Activated B cell treated with CpG ODN at 0.5 μM for 24 hours (primary cell): ENCODE data around the gene AFF4. TPM values are rescaled to one million over a fixed set of nuclear protein-coding genes. Genes with fewer than 3 reads are reported as not detected.

Experiments
- ATAC-seq: fragments of 200-7000 bp; cut with Tn5 transposase; one replicate; pipeline ENCODE4 v1.10.0; 2021; ENCODE audit warnings: low read depth, mild to moderate bottlenecking, moderate library complexity
- CTCF ChIA-PET: fragments of 350-600 bp; sonication (Branson Sonifier 250); formaldehyde crosslinking; loops from one replicate; lab custom pipeline; 2021; ENCODE audit warnings: antibody characterized with exemption; lab: Charles Lee
- POLR2A ChIA-PET: fragments of 350-600 bp; sonication (Branson Sonifier 250); formaldehyde crosslinking; loops from one replicate; lab custom pipeline; 2021; ENCODE audit warnings: antibody characterized with exemption; lab: Charles Lee
- DNase-seq: peaks from one replicate; pipeline ENCODE4 v3.0.0; 2022
- H3K27ac Mint-ChIP-seq: one replicate; pipeline ENCODE4 v1.8.0; 2020; ENCODE audit warnings: mixed read lengths
- H3K27me3 Mint-ChIP-seq: one replicate; pipeline ENCODE4 v1.8.0; 2021; ENCODE audit warnings: mixed read lengths
- H3K36me3 Mint-ChIP-seq: one replicate; pipeline ENCODE4 v1.8.0; 2021; ENCODE audit warnings: low read depth, mixed read lengths
- H3K4me1 Mint-ChIP-seq: one replicate; pipeline ENCODE4 v1.8.0; 2021; ENCODE audit warnings: mixed read lengths
- H3K4me3 Mint-ChIP-seq: one replicate; pipeline ENCODE4 v1.8.0; 2020; ENCODE audit warnings: mild to moderate bottlenecking, mixed read lengths
- H3K9me3 Mint-ChIP-seq: one replicate; pipeline ENCODE4 v1.8.0; 2020; ENCODE audit warnings: mixed read lengths
- CTCF ChIP-seq: fragments of 200-600 bp; IDR thresholded peaks from one replicate; pipeline ENCODE4 v1.8.0; 2022; ENCODE audit warnings: antibody characterized with exemption, mild to moderate bottlenecking
- intact Hi-C: fragments of 100-400 bp; cut with micrococcal nuclease; formaldehyde crosslinking; loops from one replicate; pipeline ENCODE4 v1.15.1; 2024
- total RNA-seq: library from RNA; stranded (reverse); gene quantifications from 2 replicates; pipeline ENCODE4 v1.2.3, GENCODE V29; 2022

Gene AFF4
- total RNA-seq, 1 donor from 2014 or later: 51.8 TPM

DNA sequence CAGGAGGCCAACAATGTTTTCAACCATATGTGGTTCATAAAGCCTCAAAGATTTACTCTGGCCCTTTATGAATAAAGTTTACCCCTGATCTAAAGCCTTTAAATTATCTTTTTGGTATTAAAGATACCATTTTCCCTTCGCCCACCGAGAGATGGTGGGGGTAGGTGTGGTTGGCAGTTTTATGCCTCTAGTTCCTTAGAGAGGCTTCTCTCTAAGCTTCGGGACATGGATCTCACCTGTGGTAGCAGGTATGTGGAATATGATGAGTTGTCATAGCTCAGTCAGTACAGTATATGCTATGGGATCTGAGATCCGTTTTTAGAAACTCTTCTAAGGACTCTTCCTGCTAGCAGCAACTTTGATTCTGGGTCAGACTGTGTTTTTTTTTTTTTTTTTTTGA, 94.7 kb downstream of the AFF4 start:
- intact Hi-C loops: loop anchor here (5.0 kb wide), 1 partner anchor 366 kb away; no protein-coding TSS in a partner anchor
- ChIA-PET CTCF (interaction anchor here (0.7 kb wide), 1 partner anchor 112 kb away, joined by 3 read pairs; no protein-coding TSS in a partner anchor), POLR2A (interaction anchor here (0.7 kb wide), 1 partner anchor 194 kb away, joined by 7 read pairs; no protein-coding TSS in a partner anchor)
- Mint-ChIP-seq H3K4me3 (no peak overlapping the region), H3K4me1 (peaks cover 25% of the 10 kb centered on the region), H3K9me3 (no peaks in the 10 kb centered on the region), H3K27ac (no peak overlapping the region), H3K36me3 (peaks cover 41% of the 10 kb centered on the region), H3K27me3 (no peaks in the 10 kb centered on the region)
- TF ChIP-seq CTCF: no peak
- no peak for DNase-seq
- ATAC-seq: no peak

GRCh38 chr5:132867046-132867451, 96.4 kb downstream of the AFF4 start:
- Mint-ChIP-seq H3K27ac (peak overlapping the region; percentile 98), H3K27me3 (no peaks in the 10 kb centered on the region), H3K4me1 (peaks cover 25% of the 10 kb centered on the region), H3K9me3 (no peaks in the 10 kb centered on the region), H3K4me3 (peak overlapping the region; percentile 99), H3K36me3 (peaks cover 34% of the 10 kb centered on the region)
- ChIA-PET POLR2A (interaction anchor here (0.6 to 1.7 kb wide), 12 partner anchors 16 to 1359 kb away, joined by 3 to 7 read pairs (median 3); partner anchors contain the start of genes AFF4, IRF1, KIF3A and PPP2CA), CTCF (interaction anchor here (1.5 kb wide), 1 partner anchor 366 kb away, joined by 5 read pairs; no protein-coding TSS in a partner anchor)
- TF ChIP-seq CTCF: no peak
- peak; percentile 13 for ATAC-seq
- intact Hi-C loops: loop anchor here (2.0 to 5.0 kb wide), 2 partner anchors 16 to 365 kb away; no protein-coding TSS in a partner anchor
- DNase-seq: no peak

DNA sequence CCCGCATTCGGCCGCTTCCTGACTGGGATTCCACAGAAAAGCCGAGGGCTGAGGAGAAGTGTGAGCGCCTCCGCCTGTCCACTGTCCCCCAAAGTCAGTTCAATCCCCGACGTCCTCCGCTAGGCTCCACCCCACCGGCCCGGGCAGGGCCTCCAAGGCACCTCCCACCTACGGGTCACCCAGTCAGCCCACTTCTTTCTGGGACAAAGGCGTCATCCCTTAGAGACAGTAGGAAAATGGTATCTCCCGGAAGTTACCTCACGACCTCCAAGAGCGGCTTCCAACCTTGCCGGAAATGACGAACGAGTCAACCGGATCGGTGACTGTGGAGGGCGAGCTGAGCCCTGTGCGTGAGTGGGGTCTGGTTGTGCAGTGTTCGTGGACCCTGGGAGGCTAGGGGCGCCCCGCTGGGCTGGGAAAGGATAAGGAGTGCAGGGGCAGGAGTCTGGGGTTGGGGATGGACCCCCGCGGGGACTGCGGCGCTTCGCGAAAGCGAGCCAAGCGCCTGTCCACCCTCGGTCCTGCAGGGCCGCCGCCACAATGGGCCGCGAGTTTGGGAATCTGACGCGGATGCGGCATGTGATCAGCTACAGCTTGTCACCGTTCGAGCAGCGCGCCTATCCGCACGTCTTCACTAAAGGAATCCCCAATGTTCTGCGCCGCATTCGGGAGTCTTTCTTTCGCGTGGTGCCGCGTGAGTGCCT, 96.9 kb downstream of the AFF4 start, which contains the start of the genes GDF9 and UQCRQ:
GDF9 (minus strand) TSS at position 128 of the 704 bp plus-strand sequence. CDS start 1,936 bp downstream, outside the sequence.
UQCRQ (plus strand) TSS at position 301 of the 704 bp plus-strand sequence; CDS start at position 541, 240 bp downstream.
- peak; percentile 77 for DNase-seq
- peak within 1 kb of the TSS; percentile 99 for H3K4me3 Mint-ChIP-seq
- intact Hi-C loops: loop anchor here (1.0 to 5.0 kb wide), 6 partner anchors 16 to 456 kb away; partner anchors contain the start of genes AFF4, KIF3A and SHROOM1
- H3K27ac Mint-ChIP-seq: peak within 1 kb of the TSS; percentile 98
- TF ChIP-seq CTCF: no peak
- peaks cover 25% of the 10 kb centered on the region for H3K4me1 Mint-ChIP-seq
- POLR2A ChIA-PET: interaction anchor here (0.6 to 1.7 kb wide), 14 partner anchors 14 to 1360 kb away, joined by 3 to 7 read pairs (median 3); partner anchors contain the start of genes AFF4, IRF1, KIF3A and PPP2CA
- peak; percentile 98 for ATAC-seq
- H3K27me3 Mint-ChIP-seq: no peaks in the 10 kb centered on the region
- H3K36me3 Mint-ChIP-seq: peaks cover 34% of the 10 kb centered on the region
- no peaks in the 10 kb centered on the region for H3K9me3 Mint-ChIP-seq
- CTCF ChIA-PET: interaction anchor here (1.2 to 1.5 kb wide), 2 partner anchors 36 to 366 kb away, joined by 3 to 5 read pairs; partner anchors contain the start of gene SHROOM1

DNA sequence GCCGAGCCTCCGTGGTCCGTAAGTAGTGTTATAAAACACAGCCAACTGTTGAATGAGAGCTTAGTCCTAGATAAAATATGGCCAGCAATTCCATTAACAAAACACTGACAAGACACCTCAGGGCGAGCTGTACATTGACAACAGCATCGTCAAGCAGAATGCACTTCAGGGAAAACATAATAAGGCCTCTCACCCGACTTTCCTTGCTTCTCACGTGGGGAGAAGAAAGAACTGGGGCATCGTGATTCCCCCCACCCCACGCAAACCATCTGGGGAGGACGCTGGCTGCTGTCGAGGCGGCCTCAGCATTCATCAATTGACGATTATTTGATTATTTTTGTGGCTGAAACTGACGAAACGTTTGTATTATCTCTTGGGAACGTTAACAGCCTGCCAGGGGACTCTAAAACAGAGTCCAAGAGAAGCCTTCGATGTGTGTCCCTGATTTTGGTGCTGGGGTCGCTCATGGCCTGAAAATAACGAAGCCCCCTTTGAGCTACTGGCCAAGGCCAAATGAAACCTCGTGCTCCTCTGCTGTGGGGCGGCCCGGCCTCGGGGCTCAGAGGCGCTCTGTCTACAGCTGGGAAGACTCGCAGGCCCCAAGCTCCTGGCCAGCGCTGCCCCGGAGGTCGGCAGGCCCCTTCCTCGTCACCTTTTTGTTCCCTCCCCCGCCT, 97.6 kb downstream of the AFF4 start:
- ATAC-seq: peak; percentile 16
- Mint-ChIP-seq H3K36me3 (peaks cover 30% of the 10 kb centered on the region), H3K27me3 (no peaks in the 10 kb centered on the region), H3K27ac (peak overlapping the region; percentile 98), H3K4me1 (peaks cover 25% of the 10 kb centered on the region), H3K4me3 (peak overlapping the region; percentile 99), H3K9me3 (no peaks in the 10 kb centered on the region)
- intact Hi-C loops: loop anchor here (1.0 to 5.0 kb wide), 6 partner anchors 17 to 456 kb away; partner anchors contain the start of genes AFF4, KIF3A and SHROOM1
- no peak for TF ChIP-seq CTCF
- POLR2A ChIA-PET: interaction anchor here (0.7 to 1.7 kb wide), 11 partner anchors 15 to 531 kb away, joined by 3 to 7 read pairs (median 3); partner anchors contain the start of genes AFF4, IRF1, RAD50 and SLC22A5
- no peak for DNase-seq
- CTCF ChIA-PET: interaction anchor here (1.2 to 1.5 kb wide), 2 partner anchors 36 to 365 kb away, joined by 3 to 5 read pairs; partner anchors contain the start of gene SHROOM1
